B cell (primary cell): Measurements from ENCODE around the gene FAM120C.

Source experiments
- EZH2 ChIP-seq: IDR thresholded peaks from 2 replicates; pipeline ENCODE4 v1.6.1; 2012; ENCODE audit warnings: borderline replicate concordance, low read depth, mild to moderate bottlenecking, moderate library complexity, low read length; ENCODE audit not compliant: insufficient read depth, poor library complexity, severe bottlenecking
- TF ChIP-seq, protein P1 (sequence below): fragments of 200-600 bp; IDR thresholded peaks from one replicate; pipeline ENCODE4 v1.8.0; 2022; ENCODE audit warnings: antibody characterized with exemption, mild to moderate bottlenecking

- TF ChIP-seq, protein P1, sequence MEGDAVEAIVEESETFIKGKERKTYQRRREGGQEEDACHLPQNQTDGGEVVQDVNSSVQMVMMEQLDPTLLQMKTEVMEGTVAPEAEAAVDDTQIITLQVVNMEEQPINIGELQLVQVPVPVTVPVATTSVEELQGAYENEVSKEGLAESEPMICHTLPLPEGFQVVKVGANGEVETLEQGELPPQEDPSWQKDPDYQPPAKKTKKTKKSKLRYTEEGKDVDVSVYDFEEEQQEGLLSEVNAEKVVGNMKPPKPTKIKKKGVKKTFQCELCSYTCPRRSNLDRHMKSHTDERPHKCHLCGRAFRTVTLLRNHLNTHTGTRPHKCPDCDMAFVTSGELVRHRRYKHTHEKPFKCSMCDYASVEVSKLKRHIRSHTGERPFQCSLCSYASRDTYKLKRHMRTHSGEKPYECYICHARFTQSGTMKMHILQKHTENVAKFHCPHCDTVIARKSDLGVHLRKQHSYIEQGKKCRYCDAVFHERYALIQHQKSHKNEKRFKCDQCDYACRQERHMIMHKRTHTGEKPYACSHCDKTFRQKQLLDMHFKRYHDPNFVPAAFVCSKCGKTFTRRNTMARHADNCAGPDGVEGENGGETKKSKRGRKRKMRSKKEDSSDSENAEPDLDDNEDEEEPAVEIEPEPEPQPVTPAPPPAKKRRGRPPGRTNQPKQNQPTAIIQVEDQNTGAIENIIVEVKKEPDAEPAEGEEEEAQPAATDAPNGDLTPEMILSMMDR = no peak
- no peak for TF ChIP-seq EZH2
Observed at GRCh38 chrX:54193085-54193821, 10.2 kb upstream of the FAM120C start.
